Esophagus muscularis mucosa (tissue), 3 donors: ENCODE results near the gene SASS6.

Experiments
- POLR2A ChIP-seq: fragments of 450-650 bp; IDR thresholded peaks from one replicate; pipeline ENCODE4 v1.6.1; 2017; ENCODE audit warnings: antibody characterized with exemption, moderate library complexity, mild to moderate bottlenecking, low read depth
- TF ChIP-seq, protein P1 (sequence below), 3 experiments: fragments of 200-600 bp in 2 of 3; fragments of 450-650 bp in 1 of 3; sonication (generic) in 2 of 3; IDR thresholded peaks; one replicate each; pipeline ENCODE4 v1.5.1; 2017 to 2019; ENCODE audit warnings: antibody characterized with exemption in 3 of 3, mild to moderate bottlenecking in 2 of 3, moderate library complexity in 1 of 3

DNA sequence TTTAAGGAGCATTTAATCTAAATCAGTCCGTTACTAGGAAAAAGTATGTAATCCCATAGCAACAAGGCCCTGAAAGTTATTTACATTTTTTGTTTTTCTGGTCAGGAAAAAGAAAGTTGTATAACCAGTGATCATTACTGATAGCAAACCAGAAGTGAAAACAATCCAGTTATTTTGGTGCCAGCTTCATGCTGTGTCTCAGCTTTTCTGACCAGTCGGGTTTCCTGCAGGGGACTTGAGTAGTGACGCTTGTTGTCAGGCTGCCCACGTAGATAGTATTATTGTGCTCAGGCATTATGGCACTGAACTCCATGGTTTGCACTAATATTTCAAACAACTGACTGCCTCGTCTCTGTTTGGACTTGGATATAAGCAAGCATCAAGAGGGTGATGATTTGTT lies 55.2 kb downstream of the SASS6 start:
- TF ChIP-seq, protein P1, sequence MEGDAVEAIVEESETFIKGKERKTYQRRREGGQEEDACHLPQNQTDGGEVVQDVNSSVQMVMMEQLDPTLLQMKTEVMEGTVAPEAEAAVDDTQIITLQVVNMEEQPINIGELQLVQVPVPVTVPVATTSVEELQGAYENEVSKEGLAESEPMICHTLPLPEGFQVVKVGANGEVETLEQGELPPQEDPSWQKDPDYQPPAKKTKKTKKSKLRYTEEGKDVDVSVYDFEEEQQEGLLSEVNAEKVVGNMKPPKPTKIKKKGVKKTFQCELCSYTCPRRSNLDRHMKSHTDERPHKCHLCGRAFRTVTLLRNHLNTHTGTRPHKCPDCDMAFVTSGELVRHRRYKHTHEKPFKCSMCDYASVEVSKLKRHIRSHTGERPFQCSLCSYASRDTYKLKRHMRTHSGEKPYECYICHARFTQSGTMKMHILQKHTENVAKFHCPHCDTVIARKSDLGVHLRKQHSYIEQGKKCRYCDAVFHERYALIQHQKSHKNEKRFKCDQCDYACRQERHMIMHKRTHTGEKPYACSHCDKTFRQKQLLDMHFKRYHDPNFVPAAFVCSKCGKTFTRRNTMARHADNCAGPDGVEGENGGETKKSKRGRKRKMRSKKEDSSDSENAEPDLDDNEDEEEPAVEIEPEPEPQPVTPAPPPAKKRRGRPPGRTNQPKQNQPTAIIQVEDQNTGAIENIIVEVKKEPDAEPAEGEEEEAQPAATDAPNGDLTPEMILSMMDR (IDR thresholded peaks at IDR 0.05) = no peak
- no peak for TF ChIP-seq POLR2A
